Spleen (tissue), 11 donors: ENCODE results near the gene PRDM16. TPM values are rescaled to one million over a fixed set of nuclear protein-coding genes. Genes with fewer than 3 reads are reported as not detected.

ENCODE experiments used
- DNase-seq: peaks from one replicate; pipeline ENCODE4 v3.0.0-alpha.2; 2020
- H3K27ac ChIP-seq, 8 donors: fragments of 200-600 bp; sonication (generic) in 7 of 8; 1 replicate in 4 of 8; 2 replicates in 4 of 8; pipeline versions ENCODE4 v1.5.0 to v1.8.0; 2016 to 2021; ENCODE audit warnings: inconsistent platforms in 4 of 8, mild to moderate bottlenecking in 4 of 8, moderate library complexity in 1 of 8
- H3K27me3 ChIP-seq, 7 donors: fragments of 200-600 bp; sonication (generic) in 6 of 7; replicated peaks in 1 of 7; 1 replicate in 4 of 7; 2 replicates in 3 of 7; pipeline versions ENCODE4 v1.5.0 to v1.8.0; 2016 to 2021; ENCODE audit warnings: inconsistent platforms in 3 of 7, mild to moderate bottlenecking in 1 of 7
- H3K36me3 ChIP-seq, 6 donors: fragments of 200-600 bp; sonication (generic) in 5 of 6; 1 replicate in 4 of 6; 2 replicates in 2 of 6; pipeline versions ENCODE4 v1.5.0 to v1.8.0; 2016 to 2021; ENCODE audit warnings: inconsistent platforms in 2 of 6
- H3K4me1 ChIP-seq, 6 donors: fragments of 200-600 bp; sonication (generic) in 5 of 6; 1 replicate in 3 of 6; 2 replicates in 3 of 6; pipeline versions ENCODE4 v1.5.0 to v1.8.0; 2016 to 2021; ENCODE audit warnings: inconsistent platforms in 3 of 6
- H3K4me3 ChIP-seq, 8 donors: fragments of 200-600 bp; sonication (generic) in 7 of 8; 1 replicate in 4 of 8; 2 replicates in 4 of 8; pipeline versions ENCODE4 v1.5.0 to v1.8.0; 2016 to 2021; ENCODE audit warnings: inconsistent platforms in 4 of 8, mild to moderate bottlenecking in 4 of 8, moderate library complexity in 2 of 8
- H3K9me3 ChIP-seq, 8 donors: fragments of 200-600 bp; sonication (generic) in 7 of 8; 1 replicate in 4 of 8; 2 replicates in 4 of 8; pipeline versions ENCODE4 v1.5.0 to v1.8.0; 2016 to 2021; ENCODE audit warnings: inconsistent platforms in 4 of 8
- CTCF ChIP-seq, 11 experiments: fragments of 200-600 bp in 7 of 11; fragments of 450-650 bp in 4 of 11; sonication (generic) in 4 of 11; IDR thresholded peaks in 8 of 11; conservative IDR thresholded peaks in 3 of 11; 1 replicate in 7 of 11; 2 replicates in 4 of 11; pipeline versions ENCODE4 v1.4.0 to v1.8.0; 2016 to 2021; ENCODE audit warnings: antibody characterized with exemption in 11 of 11, inconsistent platforms in 4 of 11, mild to moderate bottlenecking in 1 of 11
- POLR2A ChIP-seq, 3 donors: fragments of 450-650 bp; IDR thresholded peaks; one replicate each; pipeline ENCODE4 v1.5.1; 2017; ENCODE audit warnings: antibody characterized with exemption in 3 of 3, mild to moderate bottlenecking in 1 of 3
- POLR2AphosphoS5 ChIP-seq, 3 donors: sonication (generic); formaldehyde crosslinking; IDR thresholded peaks; one replicate each; pipeline ENCODE4 v1.5.1; 2017; ENCODE audit warnings: antibody characterized with exemption in 3 of 3
- WGBS, 5 donors: extraction: QIAGEN DNeasy Blood & Tissue Kit in 3 of 5; methylation state at CpG; one replicate each; pipeline versions ENCODE4 v1.1.5 to v1.1.7; 2013 to 2018; 5-methylcytosine and 5-hydroxymethylcytosine counted together
- intact Hi-C: fragments of 100-400 bp; cut with DNase I; formaldehyde crosslinking; loops from one replicate; pipeline ENCODE4 v1.15.0; 2023; ENCODE audit warnings: low total_unique reads
- polyA plus RNA-seq, 3 donors: library from polyadenylated mRNA; stranded (reverse); fragments of 200-250 nt; gene quantifications; one replicate each; pipeline ENCODE4 v1.2.1, GENCODE V29; 2013
- total RNA-seq, 7 donors: library from RNA; depleted of rRNA in 3 of 7; stranded (reverse); fragments of >200 nt in 3 of 7; fragmentation: NEBNext Ultra II Directional in 4 of 7; extraction: Animal tissue kit (Norgen Biotek cat#: 25700) in 4 of 7; gene quantifications; one replicate each; pipeline versions ENCODE4 v1.1.0 to v1.2.1, GENCODE V29; 2016 to 2021
- donor health status: healthy with polysubstance abuse.
- donor health status: DM: no; HTN: no; CAD: no; lungs with moderate emphysema.
- donor health status: DM: no; HTN: no; CAD: no.
- donor health status: Bipolar disorder and iron deficiency.
- donor health status: healthy.
- donor health status: DM: no; HTN: no; CAD: no.
- donor health status: DM: yes; HTN: yes; CAD: no.

The PRDM16 gene
- total and polyA plus RNA-seq, 10 donors, result 0.43 to 3.2 (median 1.4) TPM

GRCh38 chr1:3327936-3328590 lies 259.1 kb downstream of the PRDM16 start:
- TF ChIP-seq POLR2AphosphoS5 (IDR thresholded peaks at IDR 0.05) (no peak), POLR2A (IDR thresholded peaks at IDR 0.05) (no peak), CTCF (IDR thresholded peaks at IDR 0.05 in 8 of 11, conservative IDR thresholded peaks at IDR 0.05 in 3 of 11) (no peak)
- no peak for DNase-seq
- Histone ChIP-seq H3K4me1 (no peaks in the 10 kb centered on the region), H3K4me3 (no peak overlapping the region), H3K9me3 (no peaks in the 10 kb centered on the region), H3K27me3 (peaks cover 0 to 68% (median 22%) of the 10 kb centered on the region in 7 donors), H3K27ac (no peak overlapping the region), H3K36me3 (no peaks in the 10 kb centered on the region)
- 66 to 89% (median 85%) methylated on average over 8 to 15 of the region's 15 CpGs for WGBS, 5 donors
- intact Hi-C loops, result no loop called here

- Histone ChIP-seq H3K9me3 (no peaks in the 10 kb centered on the region), H3K36me3 (no peaks in the 10 kb centered on the region), H3K4me3 (no peak overlapping the region), H3K27me3 (peaks cover 0 to 53% (median 8%) of the 10 kb centered on the region in 7 donors), H3K27ac (no peak overlapping the region), H3K4me1 (no peaks in the 10 kb centered on the region)
- intact Hi-C loops, result no loop called here
- no peak for DNase-seq
- WGBS, 5 donors, result 76 to 91% (median 89%) methylated on average over 9 to 12 of the region's 12 CpGs
- no peak for TF ChIP-seq POLR2A (IDR thresholded peaks at IDR 0.05)
- TF ChIP-seq POLR2AphosphoS5 (IDR thresholded peaks at IDR 0.05), result no peak
- TF ChIP-seq CTCF (IDR thresholded peaks at IDR 0.05 in 8 of 11, conservative IDR thresholded peaks at IDR 0.05 in 3 of 11), result no peak
Observed at GRCh38 chr1:3329640-3330281, 260.8 kb downstream of the PRDM16 start.

GRCh38 chr1:3330771-3331245 lies 261.8 kb downstream of the PRDM16 start:
- no peak overlapping the region for H3K27ac ChIP-seq

More at GRCh38 chr1:3330771-3331245, 261.8 kb downstream of the PRDM16 start:
- no peaks in the 10 kb centered on the region for H3K9me3 ChIP-seq
- H3K4me3 ChIP-seq, result no peak overlapping the region
- H3K36me3 ChIP-seq, result no peaks in the 10 kb centered on the region
- intact Hi-C loops, result no loop called here
- TF ChIP-seq POLR2A (IDR thresholded peaks at IDR 0.05), result no peak
- no peak for TF ChIP-seq CTCF (IDR thresholded peaks at IDR 0.05 in 8 of 11, conservative IDR thresholded peaks at IDR 0.05 in 3 of 11)
- no peak for TF ChIP-seq POLR2AphosphoS5 (IDR thresholded peaks at IDR 0.05)
- H3K4me1 ChIP-seq, result no peaks in the 10 kb centered on the region
- DNase-seq, result no peak
- H3K27me3 ChIP-seq, result peaks cover 0 to 42% (median 0%) of the 10 kb centered on the region in 7 donors
- WGBS, 5 donors, result 50 to 78% (median 65%) methylated on average over 3 to 11 of the region's 11 CpGs
